Brain microvascular endothelial cell (primary cell): ENCODE measurements around the gene SGO1.
"Not testable (repeated sequence)": the region's sequence is repeated elsewhere in the genome, so short reads cannot be mapped to it uniquely, and the experiment has no call there.

Experiments used
- DNase-seq: peaks from one replicate; pipeline ENCODE4 v3.0.0-alpha.2; 2020
- H3K27ac ChIP-seq: fragments of 250-450 bp; sonication (Bioruptor Pico); 2 replicates; pipeline ENCODE4 v1.5.1; 2020; ENCODE audit warnings: mild to moderate bottlenecking, moderate library complexity
- H3K27me3 ChIP-seq: fragments of 250-450 bp; sonication (Bioruptor Pico); replicated peaks from 2 replicates; pipeline ENCODE4 v1.5.1; 2020; ENCODE audit warnings: mild to moderate bottlenecking
- H3K36me3 ChIP-seq: fragments of 250-450 bp; sonication (Bioruptor Pico); replicated peaks from 2 replicates; pipeline ENCODE4 v1.5.1; 2020; ENCODE audit warnings: mild to moderate bottlenecking
- H3K4me3 ChIP-seq: 2 replicates; pipeline ENCODE4 v1.5.1; 2011; ENCODE audit warnings: low read depth, mild to moderate bottlenecking, control low read depth, low read length, moderate library complexity
- in situ Hi-C: cut with HindIII; loops from 2 replicates; pipeline ENCODE4 v1.10.0; 2017; ENCODE audit warnings: low sequenced_read_pairs, low pct_ligation_motif_present
- TF ChIP-seq, protein P1 (sequence below): IDR thresholded peaks from 2 replicates; pipeline ENCODE4 v1.5.1; 2011; ENCODE audit warnings: low read depth, mild to moderate bottlenecking, moderate library complexity, low read length, control low read depth, inconsistent platforms; ENCODE audit errors: missing control alignments

Gene SGO1

DNA sequence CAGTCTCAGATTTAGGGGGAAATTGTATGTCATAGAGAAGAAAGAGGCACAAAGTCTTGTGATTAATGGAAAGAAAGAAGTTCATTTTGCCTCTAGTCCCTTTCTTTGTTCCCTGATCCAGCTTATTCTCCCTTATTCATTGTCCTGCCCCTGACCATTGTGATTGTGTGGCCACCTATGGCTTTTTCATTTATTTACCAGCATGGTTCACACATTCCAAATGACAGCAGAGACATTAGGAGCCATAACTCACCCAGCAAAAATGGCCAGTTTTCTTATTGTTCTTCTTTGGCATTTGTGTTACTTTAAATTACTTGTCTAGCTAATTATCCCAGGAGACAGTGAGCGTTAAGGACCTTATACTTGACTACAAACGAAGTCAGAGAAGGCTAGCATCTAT lies 36.3 kb upstream of the SGO1 start:
- no peak for DNase-seq
- Histone ChIP-seq H3K4me3 (no peak overlapping the region), H3K27me3 (no peaks in the 10 kb centered on the region), H3K27ac (no peak overlapping the region), H3K36me3 (no peaks in the 10 kb centered on the region)
- TF ChIP-seq, protein P1, sequence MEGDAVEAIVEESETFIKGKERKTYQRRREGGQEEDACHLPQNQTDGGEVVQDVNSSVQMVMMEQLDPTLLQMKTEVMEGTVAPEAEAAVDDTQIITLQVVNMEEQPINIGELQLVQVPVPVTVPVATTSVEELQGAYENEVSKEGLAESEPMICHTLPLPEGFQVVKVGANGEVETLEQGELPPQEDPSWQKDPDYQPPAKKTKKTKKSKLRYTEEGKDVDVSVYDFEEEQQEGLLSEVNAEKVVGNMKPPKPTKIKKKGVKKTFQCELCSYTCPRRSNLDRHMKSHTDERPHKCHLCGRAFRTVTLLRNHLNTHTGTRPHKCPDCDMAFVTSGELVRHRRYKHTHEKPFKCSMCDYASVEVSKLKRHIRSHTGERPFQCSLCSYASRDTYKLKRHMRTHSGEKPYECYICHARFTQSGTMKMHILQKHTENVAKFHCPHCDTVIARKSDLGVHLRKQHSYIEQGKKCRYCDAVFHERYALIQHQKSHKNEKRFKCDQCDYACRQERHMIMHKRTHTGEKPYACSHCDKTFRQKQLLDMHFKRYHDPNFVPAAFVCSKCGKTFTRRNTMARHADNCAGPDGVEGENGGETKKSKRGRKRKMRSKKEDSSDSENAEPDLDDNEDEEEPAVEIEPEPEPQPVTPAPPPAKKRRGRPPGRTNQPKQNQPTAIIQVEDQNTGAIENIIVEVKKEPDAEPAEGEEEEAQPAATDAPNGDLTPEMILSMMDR = no peak
- in situ Hi-C loops = no loop called here

DNA sequence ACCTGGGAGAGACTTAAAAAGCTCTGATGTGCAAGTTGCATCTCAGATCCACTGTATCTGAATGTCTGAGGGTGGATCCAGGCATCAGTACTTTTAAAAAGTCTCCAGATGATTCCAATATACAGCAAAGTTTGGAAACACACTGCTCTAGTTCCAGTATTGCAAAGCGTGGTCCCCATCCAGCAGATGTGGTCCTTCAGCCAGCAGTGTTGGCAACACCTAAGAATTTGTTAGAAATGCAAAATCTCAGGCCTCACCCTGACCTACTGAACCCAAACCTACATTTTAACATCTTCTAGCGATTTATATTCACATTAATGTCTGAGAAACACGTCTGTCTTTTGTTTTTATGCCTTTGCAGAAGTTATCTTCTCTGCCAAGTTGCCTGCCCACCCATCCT lies 32.2 kb upstream of the SGO1 start:
- Histone ChIP-seq H3K4me3 (no peak overlapping the region), H3K36me3 (no peaks in the 10 kb centered on the region), H3K27me3 (no peaks in the 10 kb centered on the region), H3K27ac (no peak overlapping the region)
- no peak for DNase-seq
- TF ChIP-seq, protein P1 = no peak
- in situ Hi-C loops = no loop called here

- TF ChIP-seq, protein P1 = no peak
- H3K4me3 ChIP-seq = no peak overlapping the region
- no peak for DNase-seq
- no peaks in the 10 kb centered on the region for H3K27me3 ChIP-seq
- no peak overlapping the region for H3K27ac ChIP-seq
- no peaks in the 10 kb centered on the region for H3K36me3 ChIP-seq
- in situ Hi-C loops = no loop called here
Observed at GRCh38 chr3:20215636-20216035, 29.6 kb upstream of the SGO1 start.

GRCh38 chr3:20213491-20213890 lies 27.5 kb upstream of the SGO1 start:
- in situ Hi-C loops, H3K27me3 ChIP-seq, H3K27ac ChIP-seq, H3K36me3 ChIP-seq, DNase-seq, H3K4me3 ChIP-seq: not testable (repeated sequence)

GRCh38 chr3:20207945-20208344 lies 21.9 kb upstream of the SGO1 start:
- in situ Hi-C loops = not testable (repeated sequence)

GRCh38 chr3:20205898-20206297 lies 19.9 kb upstream of the SGO1 start:
- in situ Hi-C loops, H3K27me3 ChIP-seq, DNase-seq, H3K36me3 ChIP-seq, H3K27ac ChIP-seq, H3K4me3 ChIP-seq: not testable (repeated sequence)

More at GRCh38 chr3:20207945-20208344, 21.9 kb upstream of the SGO1 start:
- not testable (repeated sequence) for H3K36me3 ChIP-seq, H3K4me3 ChIP-seq, H3K27ac ChIP-seq, H3K27me3 ChIP-seq, DNase-seq

GRCh38 chr3:20201143-20201542 lies 15.1 kb upstream of the SGO1 start:
- in situ Hi-C loops = no loop called here
- TF ChIP-seq, protein P1 = no peak
- H3K27ac ChIP-seq = no peak overlapping the region
- no peak overlapping the region for H3K4me3 ChIP-seq
- DNase-seq = no peak
- no peaks in the 10 kb centered on the region for H3K36me3 ChIP-seq
- H3K27me3 ChIP-seq = no peaks in the 10 kb centered on the region
